Endodermal cell (in vitro differentiated cells): ENCODE results near the gene MIPEP. TPM values are rescaled to one million over a fixed set of nuclear protein-coding genes. Genes with fewer than 3 reads are reported as not detected.

Source experiments
- DNase-seq: peaks from one replicate; pipeline ENCODE4 v3.0.0-alpha.2; 2017
- H3K27ac ChIP-seq: 2 replicates; pipeline ENCODE4 v1.5.1; 2013; ENCODE audit warnings: mild to moderate bottlenecking, low read depth, low read length, moderate library complexity
- H3K27me3 ChIP-seq: 2 replicates; pipeline ENCODE4 v1.6.1; 2013; ENCODE audit warnings: mild to moderate bottlenecking, low read length, moderate library complexity; ENCODE audit not compliant: insufficient read depth, control insufficient read depth, poor library complexity, severe bottlenecking
- H3K36me3 ChIP-seq: 2 replicates; pipeline ENCODE4 v1.7.0; 2013; ENCODE audit warnings: mild to moderate bottlenecking, low read length, moderate library complexity; ENCODE audit not compliant: control insufficient read depth, insufficient read depth
- H3K4me1 ChIP-seq: one replicate; pipeline ENCODE4 v1.7.0; 2013; ENCODE audit warnings: low read length; ENCODE audit not compliant: control insufficient read depth, insufficient read depth
- H3K4me3 ChIP-seq: 2 replicates; pipeline ENCODE4 v1.5.1; 2013; ENCODE audit warnings: mild to moderate bottlenecking, low read length, moderate library complexity
- H3K9ac ChIP-seq: 2 replicates; pipeline ENCODE4 v1.6.1; 2013; ENCODE audit warnings: mild to moderate bottlenecking, low read length, moderate library complexity; ENCODE audit not compliant: poor library complexity, severe bottlenecking; ENCODE audit errors: extremely low read depth
- H3K9me3 ChIP-seq: 2 replicates; pipeline ENCODE4 v1.6.1; 2013; ENCODE audit warnings: mild to moderate bottlenecking, low read length, moderate library complexity; ENCODE audit not compliant: control insufficient read depth
- H3K27ac Mint-ChIP-seq: 2 replicates; pipeline ENCODE4 v1.8.0; 2020; ENCODE audit warnings: mixed read lengths
- H3K27me3 Mint-ChIP-seq: 2 replicates; pipeline ENCODE4 v1.8.0; 2021; ENCODE audit warnings: mild to moderate bottlenecking, mixed read lengths; ENCODE audit not compliant: insufficient read depth
- H3K36me3 Mint-ChIP-seq: 2 replicates; pipeline ENCODE4 v1.8.0; 2020; ENCODE audit warnings: low read depth, mixed read lengths
- H3K4me1 Mint-ChIP-seq: 2 replicates; pipeline ENCODE4 v1.8.0; 2020; ENCODE audit warnings: mixed read lengths
- H3K4me3 Mint-ChIP-seq: 2 replicates; pipeline ENCODE4 v1.8.0; 2020; ENCODE audit warnings: mild to moderate bottlenecking, moderate library complexity, mixed read lengths
- H3K9me3 Mint-ChIP-seq: 2 replicates; pipeline ENCODE4 v1.8.0; 2020; ENCODE audit warnings: mild to moderate bottlenecking, mixed read lengths
- WGBS, 2 experiments: methylation state at CpG; one replicate each; pipeline versions ENCODE4 v1.1.5 to v1.1.7; 2013; ENCODE audit warnings: missing lambda C conversion rate in 2 of 2, mixed read lengths in 1 of 2; ENCODE audit not compliant: insufficient coverage in 1 of 2, insufficient read length in 1 of 2; 5-methylcytosine and 5-hydroxymethylcytosine counted together
- total RNA-seq, 2 donors: library from RNA; stranded (reverse); fragmentation: NEBNext Ultra II Directional in 1 of 2; extraction: Animal tissue kit (Norgen Biotek cat#: 25700) in 1 of 2; gene quantifications; 2 replicates in 1 of 2; 3 replicates in 1 of 2; pipeline ENCODE4 v1.2.1, GENCODE V29; 2021
- TF ChIP-seq, protein P1 (sequence below): fragments of 200-600 bp; sonication (generic); conservative IDR thresholded peaks from 2 replicates; pipeline ENCODE4 v1.5.0; 2021; ENCODE audit warnings: antibody characterized with exemption, mild to moderate bottlenecking

The MIPEP gene
- total RNA-seq, 2 donors from 2014 or later = 23.1 to 23.9 TPM

DNA sequence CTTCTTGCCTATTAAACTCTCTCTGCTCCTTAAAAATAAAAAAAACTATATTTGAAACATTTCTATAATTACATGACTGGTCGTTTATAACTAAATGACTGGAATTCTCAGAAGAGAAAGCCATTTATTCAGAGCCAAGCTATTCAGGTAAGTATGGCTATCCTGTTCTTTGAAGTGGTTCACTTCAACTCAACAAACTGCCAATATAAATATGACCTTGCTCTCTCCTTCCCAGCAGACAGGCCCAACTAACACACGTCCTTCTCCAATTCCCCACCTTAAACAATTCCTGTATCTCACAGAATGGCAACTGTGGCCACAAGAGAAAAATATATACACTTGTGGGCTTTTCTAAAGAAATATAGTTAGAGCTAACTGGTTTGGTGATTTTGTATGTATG, 153.9 kb downstream of the MIPEP start:
- DNase-seq = no peak
- H3K27me3 Mint-ChIP-seq = no peaks in the 10 kb centered on the region
- no peak overlapping the region for H3K4me3 Mint-ChIP-seq
- no peak overlapping the region for H3K27ac ChIP-seq
- H3K4me1 ChIP-seq = no peaks in the 10 kb centered on the region
- H3K27ac Mint-ChIP-seq = no peak overlapping the region
- H3K4me3 ChIP-seq = no peak overlapping the region
- 83 to 94% methylated on average over 2 of the region's 2 CpGs for WGBS, 2 experiments
- no peak overlapping the region for H3K9ac ChIP-seq
- H3K36me3 ChIP-seq = no peaks in the 10 kb centered on the region
- TF ChIP-seq, protein P1, sequence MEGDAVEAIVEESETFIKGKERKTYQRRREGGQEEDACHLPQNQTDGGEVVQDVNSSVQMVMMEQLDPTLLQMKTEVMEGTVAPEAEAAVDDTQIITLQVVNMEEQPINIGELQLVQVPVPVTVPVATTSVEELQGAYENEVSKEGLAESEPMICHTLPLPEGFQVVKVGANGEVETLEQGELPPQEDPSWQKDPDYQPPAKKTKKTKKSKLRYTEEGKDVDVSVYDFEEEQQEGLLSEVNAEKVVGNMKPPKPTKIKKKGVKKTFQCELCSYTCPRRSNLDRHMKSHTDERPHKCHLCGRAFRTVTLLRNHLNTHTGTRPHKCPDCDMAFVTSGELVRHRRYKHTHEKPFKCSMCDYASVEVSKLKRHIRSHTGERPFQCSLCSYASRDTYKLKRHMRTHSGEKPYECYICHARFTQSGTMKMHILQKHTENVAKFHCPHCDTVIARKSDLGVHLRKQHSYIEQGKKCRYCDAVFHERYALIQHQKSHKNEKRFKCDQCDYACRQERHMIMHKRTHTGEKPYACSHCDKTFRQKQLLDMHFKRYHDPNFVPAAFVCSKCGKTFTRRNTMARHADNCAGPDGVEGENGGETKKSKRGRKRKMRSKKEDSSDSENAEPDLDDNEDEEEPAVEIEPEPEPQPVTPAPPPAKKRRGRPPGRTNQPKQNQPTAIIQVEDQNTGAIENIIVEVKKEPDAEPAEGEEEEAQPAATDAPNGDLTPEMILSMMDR = no peak
- no peaks in the 10 kb centered on the region for H3K36me3 Mint-ChIP-seq
- no peaks in the 10 kb centered on the region for H3K9me3 Mint-ChIP-seq
- H3K9me3 ChIP-seq = no peaks in the 10 kb centered on the region
- no peaks in the 10 kb centered on the region for H3K4me1 Mint-ChIP-seq
- H3K27me3 ChIP-seq = no peaks in the 10 kb centered on the region

DNA sequence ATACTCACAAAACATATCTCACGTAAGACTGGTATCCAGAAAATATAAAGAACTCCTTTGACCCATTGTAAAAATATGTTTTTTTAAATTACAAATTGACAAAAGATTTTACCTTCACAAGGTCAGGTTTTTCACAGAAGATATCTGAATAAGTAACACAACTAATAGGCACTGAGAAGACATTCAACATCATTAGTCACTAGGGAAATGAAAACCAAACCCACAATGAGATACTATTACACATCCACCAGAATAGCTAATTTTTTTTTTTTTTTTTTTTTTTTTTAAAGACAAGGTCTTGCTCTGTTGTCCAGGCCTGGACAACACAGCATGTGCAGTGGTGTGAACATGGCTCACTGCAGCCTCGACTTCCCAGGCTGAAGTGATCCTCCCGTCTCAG, 157.5 kb downstream of the MIPEP start:
- H3K27ac ChIP-seq = no peak overlapping the region
- Mint-ChIP-seq H3K27me3 (no peaks in the 10 kb centered on the region), H3K4me3 (no peak overlapping the region), H3K9me3 (no peaks in the 10 kb centered on the region), H3K27ac (no peak overlapping the region), H3K4me1 (no peaks in the 10 kb centered on the region), H3K36me3 (peaks cover 5% of the 10 kb centered on the region)
- no peak overlapping the region for H3K9ac ChIP-seq
- TF ChIP-seq, protein P1 = no peak
- WGBS, 2 experiments = 92 to 95% methylated on average over 2 to 3 of the region's 3 CpGs
- H3K36me3 ChIP-seq = no peaks in the 10 kb centered on the region
- DNase-seq = no peak
- no peaks in the 10 kb centered on the region for H3K9me3 ChIP-seq
- no peaks in the 10 kb centered on the region for H3K4me1 ChIP-seq
- no peak overlapping the region for H3K4me3 ChIP-seq
- no peaks in the 10 kb centered on the region for H3K27me3 ChIP-seq

DNA sequence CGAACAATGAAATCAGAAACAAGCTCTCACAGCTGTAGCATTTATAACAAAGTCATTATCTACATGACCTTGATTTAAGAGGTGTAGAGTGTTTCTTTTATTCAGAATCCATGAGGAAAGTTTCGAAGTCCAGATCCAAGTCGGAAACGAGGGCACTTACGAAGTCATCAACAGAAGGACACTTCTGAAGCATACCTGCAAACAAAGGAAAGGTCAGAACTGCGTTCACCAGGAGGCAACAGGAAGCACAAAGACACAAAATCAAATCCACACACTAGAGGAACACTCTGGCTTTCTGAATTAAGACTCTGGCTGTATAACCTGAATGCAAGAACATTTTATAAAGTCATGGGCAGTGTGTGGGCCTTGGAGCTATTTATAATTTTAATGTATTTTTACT, 158.9 kb downstream of the MIPEP start:
- H3K27me3 Mint-ChIP-seq = no peaks in the 10 kb centered on the region
- H3K4me3 Mint-ChIP-seq = no peak overlapping the region
- H3K9me3 ChIP-seq = no peaks in the 10 kb centered on the region
- peaks cover 5% of the 10 kb centered on the region for H3K36me3 Mint-ChIP-seq
- H3K27me3 ChIP-seq = no peaks in the 10 kb centered on the region
- WGBS, 2 experiments = 86 to 94% methylated on average over 4 to 6 of the region's 6 CpGs
- H3K4me1 ChIP-seq = no peaks in the 10 kb centered on the region
- TF ChIP-seq, protein P1 = no peak
- H3K4me3 ChIP-seq = no peak overlapping the region
- no peak overlapping the region for H3K27ac ChIP-seq
- H3K9me3 Mint-ChIP-seq = no peaks in the 10 kb centered on the region
- no peaks in the 10 kb centered on the region for H3K36me3 ChIP-seq
- no peak for DNase-seq
- H3K4me1 Mint-ChIP-seq = no peaks in the 10 kb centered on the region
- no peak overlapping the region for H3K9ac ChIP-seq
- no peak overlapping the region for H3K27ac Mint-ChIP-seq
